K562 (cell line): Measurements from ENCODE around the gene CHURC1. TPM values are rescaled to one million over a fixed set of nuclear protein-coding genes. Genes with fewer than 3 reads are reported as not detected.

Experiments
- ATAC-seq: fragments of 200-7000 bp; cut with Tn5 transposase; 3 replicates; pipeline ENCODE4 v1.9.1; 2020; ENCODE audit warnings: moderate library complexity
- BruUV-seq: library from RNA; stranded (reverse); fragments of 400-500 nt; replicated peaks from 2 replicates; lab custom pipeline; 2021; lab: Mats Ljungman, UMichigan
- CTCF ChIA-PET: fragments of 300-600 bp; formaldehyde crosslinking; extraction: SDS; loops from one replicate; lab custom pipeline; 2021; ENCODE audit warnings: low intra/inter-chr PET ratio; lab: Yijun Ruan, JAX
- POLR2A ChIA-PET: fragments of 300-600, 350-650 bp; sonication (Branson Sonifier 250); formaldehyde crosslinking; extraction: SDS; loops from one replicate; lab custom pipeline; 2021; ENCODE audit warnings: antibody characterized with exemption, inconsistent platforms; lab: Yijun Ruan, JAX
- DNase-seq, 4 experiments: peaks; one replicate each; pipeline versions ENCODE4 v3.0.0 to v3.0.0-alpha.2; 2011 to 2018; ENCODE audit warnings: low spot score in 3 of 4, mixed read lengths in 3 of 4; ENCODE audit errors: extremely low read depth in 1 of 4
- FAIRE-seq: peaks from 2 replicates; lab custom pipeline; 2011; peaks lifted over from hg19 to GRCh38; lab: Jason Lieb, UNC
- H2AFZ ChIP-seq: 2 replicates; pipeline ENCODE4 v1.6.0; 2011; ENCODE audit warnings: low read depth, low read length, control low read depth, inconsistent platforms
- H3K27ac ChIP-seq: fragments of 200-600 bp; 3 replicates; pipeline ENCODE4 v1.8.0; 2011; ENCODE audit warnings: low read depth, mild to moderate bottlenecking, control low read depth, inconsistent platforms, low read length, moderate library complexity, mixed read lengths; ENCODE audit errors: extremely low read depth
- H3K27me3 ChIP-seq, 2 experiments: fragments of 300-600 bp in 1 of 2; 2 replicates in 1 of 2; 3 replicates in 1 of 2; pipeline versions ENCODE4 v1.6.0 to v1.8.0; 2011; ENCODE audit warnings: inconsistent platforms in 2 of 2, low read length in 2 of 2, mild to moderate bottlenecking in 1 of 2, mixed read lengths in 1 of 2, moderate library complexity in 1 of 2; ENCODE audit not compliant: control insufficient read depth in 2 of 2, insufficient read depth in 2 of 2
- H3K36me3 ChIP-seq: fragments of 300-600 bp; 3 replicates; pipeline ENCODE4 v1.8.0; 2011; ENCODE audit warnings: mild to moderate bottlenecking, low read length, inconsistent platforms; ENCODE audit not compliant: control insufficient read depth, insufficient read depth
- H3K4me1 ChIP-seq, 2 experiments: fragments of 200-600 bp in 1 of 2; replicated peaks in 1 of 2; 2 replicates in 1 of 2; 3 replicates in 1 of 2; pipeline versions ENCODE4 v1.5.1 to v1.8.0; 2011; ENCODE audit warnings: inconsistent platforms in 2 of 2, low read length in 2 of 2, mild to moderate bottlenecking in 1 of 2, mixed read lengths in 1 of 2, moderate library complexity in 1 of 2; ENCODE audit not compliant: control insufficient read depth in 2 of 2, insufficient read depth in 2 of 2
- H3K4me2 ChIP-seq: 2 replicates; pipeline ENCODE4 v1.6.1; 2011; ENCODE audit warnings: low read length, control low read depth, inconsistent platforms, mixed read lengths; ENCODE audit not compliant: insufficient read depth
- H3K4me3 ChIP-seq: fragments of 200-600 bp; sonication (generic), shearing (Covaris generic); 2 replicates; pipeline ENCODE4 v1.5.1; 2016; ENCODE audit warnings: control low read depth, inconsistent platforms
- H3K79me2 ChIP-seq: fragments of 200-600 bp; 3 replicates; pipeline ENCODE4 v1.8.0; 2011; ENCODE audit warnings: low read length, inconsistent platforms; ENCODE audit not compliant: control insufficient read depth, insufficient read depth
- H3K9ac ChIP-seq, 2 experiments: 2 replicates each; pipeline versions ENCODE4 v1.6.0 to v1.6.1; 2011; ENCODE audit warnings: low read depth in 2 of 2, low read length in 2 of 2, control low read depth in 1 of 2, inconsistent platforms in 1 of 2, mild to moderate bottlenecking in 1 of 2, mixed read lengths in 1 of 2; ENCODE audit not compliant: insufficient read depth in 1 of 2
- H3K9me1 ChIP-seq: one replicate; pipeline ENCODE4 v1.6.0; 2011; ENCODE audit warnings: inconsistent platforms, mild to moderate bottlenecking, low read length, moderate library complexity; ENCODE audit not compliant: control insufficient read depth, insufficient read depth
- H3K9me3 ChIP-seq: replicated peaks from 2 replicates; pipeline ENCODE4 v1.5.1; 2011; ENCODE audit warnings: low read depth, low read length, inconsistent platforms; ENCODE audit not compliant: control insufficient read depth, insufficient read depth
- H4K20me1 ChIP-seq: replicated peaks from 2 replicates; pipeline ENCODE4 v1.6.1; 2011; ENCODE audit warnings: low read length, inconsistent platforms, mixed read lengths; ENCODE audit not compliant: control insufficient read depth, insufficient read depth
- BDP1 ChIP-seq: IDR thresholded peaks from 3 replicates; pipeline ENCODE4 v1.6.1; 2011; ENCODE audit not compliant: insufficient read length, insufficient read depth
- BRD9 ChIP-seq: fragments of 450-650 bp; IDR thresholded peaks from 2 replicates; pipeline ENCODE4 v1.6.1; 2018; ENCODE audit warnings: low read depth; ENCODE audit not compliant: partially characterized antibody
- CCNT2 ChIP-seq: IDR thresholded peaks from 2 replicates; pipeline ENCODE4 v1.6.1; 2011; ENCODE audit warnings: borderline replicate concordance, low read depth, mild to moderate bottlenecking, moderate library complexity, mixed read lengths, low read length; ENCODE audit not compliant: insufficient read length; ENCODE audit errors: extremely low read depth
- HOXB6 ChIP-seq: fragments of 250-450 bp; sonication (Bioruptor Pico); IDR thresholded peaks from 2 replicates; pipeline ENCODE4 v1.5.1; 2022; ENCODE audit warnings: mild to moderate bottlenecking, borderline replicate concordance
- ZNF224 ChIP-seq: sonication (generic); formaldehyde crosslinking; IDR thresholded peaks from 2 replicates; pipeline ENCODE4 v1.8.0; 2022; ENCODE audit warnings: mild to moderate bottlenecking, missing genetic modification reagents
- ZNF41 ChIP-seq: fragments of 250-450 bp; sonication (Bioruptor Pico); conservative IDR thresholded peaks from 2 replicates; pipeline ENCODE4 v1.4.0; 2020; ENCODE audit warnings: mild to moderate bottlenecking
- ZNF551 ChIP-seq: fragments of 250-450 bp; sonication (Bioruptor Pico); IDR thresholded peaks from 2 replicates; pipeline ENCODE4 v1.5.0; 2021; ENCODE audit warnings: mild to moderate bottlenecking, moderate library complexity
- ZNF785 ChIP-seq: fragments of 250-450 bp; sonication (Bioruptor Pico); IDR thresholded peaks from 2 replicates; pipeline ENCODE4 v1.4.0; 2020; ENCODE audit warnings: mild to moderate bottlenecking
- WGBS: fragments of 100-300 bp; shearing (Covaris generic); methylation state at CpG from one replicate; pipeline ENCODE4 v1.1.6; 2016; ENCODE audit warnings: low coverage, mixed read lengths; ENCODE audit not compliant: insufficient coverage; ENCODE audit errors: missing lambda C conversion rate; 5-methylcytosine and 5-hydroxymethylcytosine counted together
- in situ Hi-C: fragments of 300-500 bp; cut with MboI; formaldehyde crosslinking; loops from 4 replicates; pipeline ENCODE4 v1.15.0; 2018; ENCODE audit warnings: inconsistent platforms, mixed read lengths
- intact Hi-C: fragments of 100-400 bp; cut with micrococcal nuclease; formaldehyde crosslinking; loops from 2 replicates; pipeline ENCODE4 v1.14.2; 2022
- polyA plus RNA-seq, 8 experiments: library from polyadenylated mRNA; depleted of rRNA in 4 of 8; stranded (reverse) in 5 of 8; unstranded in 3 of 8; fragments of >200 nt; fragmentation: Nextera tagmentation in 2 of 8; fragmentation: Illumina TruSeq in 1 of 8; extraction: Ambion mirVana in 2 of 8; extraction: Trizol in 1 of 8; gene quantifications; 2 replicates each; pipeline versions ENCODE4 v1.2.1 to v1.2.3, GENCODE V29; 2011 to 2014; ENCODE audit warnings: inconsistent platforms in 1 of 8, missing spikeins in 1 of 8
- total RNA-seq, 7 experiments: library from RNA; depleted of rRNA in 6 of 7; stranded (reverse); fragments of >200 nt in 6 of 7; fragmentation: Illumina TruSeq in 2 of 7; extraction: Trizol in 2 of 7; gene quantifications; 2 replicates each; pipeline versions ENCODE4 v1.2.1 to v1.2.3, GENCODE V29; 2011 to 2021; ENCODE audit warnings: low replicate concordance in 1 of 7
- TF ChIP-seq, protein P1 (sequence below): fragments of 450-650 bp; formaldehyde crosslinking; IDR thresholded peaks from 2 replicates; pipeline ENCODE4 v1.4.0; 2022; ENCODE audit warnings: mild to moderate bottlenecking, moderate library complexity
- TF ChIP-seq, protein P2 (sequence below): fragments of 450-650 bp; formaldehyde crosslinking; IDR thresholded peaks from 2 replicates; pipeline ENCODE4 v1.4.0; 2020; ENCODE audit warnings: mild to moderate bottlenecking, moderate library complexity
- TF ChIP-seq, protein P3 (sequence below): sonication (generic); IDR thresholded peaks from 2 replicates; pipeline ENCODE4 v1.6.1; 2016
- TF ChIP-seq, protein P4 (sequence below): fragments of 450-650 bp; conservative IDR thresholded peaks from 2 replicates; pipeline ENCODE4 v1.6.1; 2016; ENCODE audit warnings: missing genetic modification characterization, low read depth, mild to moderate bottlenecking, missing compliant biosample characterization, moderate library complexity
- TF ChIP-seq, protein P5 (sequence below): fragments of 450-650 bp; IDR thresholded peaks from 2 replicates; pipeline ENCODE4 v1.7.1; 2018; ENCODE audit warnings: mild to moderate bottlenecking, low read depth; ENCODE audit not compliant: partially characterized antibody

The CHURC1 gene
- total and polyA plus RNA-seq, 9 of the 15 experiments (the other 6 are each of a cell fraction or from before 2014, with no cell fraction given) = 27.3 to 239 (median 45.6) TPM

DNA sequence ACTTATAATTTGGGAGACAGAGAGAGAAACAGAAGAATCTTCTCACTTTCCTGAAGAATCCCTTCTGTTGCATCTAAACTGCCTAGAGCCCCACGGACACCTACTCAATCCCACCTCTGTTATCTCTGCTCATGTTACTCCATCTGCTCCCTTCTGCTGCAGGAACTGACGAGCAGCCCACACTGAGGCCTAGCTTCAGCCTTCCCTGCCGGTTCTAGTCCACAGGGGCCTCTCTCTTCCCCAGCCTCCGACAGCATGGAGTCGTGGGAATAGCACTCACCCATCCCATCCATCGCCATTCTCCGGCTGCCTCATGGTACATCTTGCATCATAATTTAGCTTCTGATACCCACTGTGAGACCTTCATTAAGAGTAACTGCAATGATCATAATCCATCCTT is 53.9 kb downstream of the CHURC1 start:
- no TSS peak for BruUV-seq
- WGBS = 20% methylated on average over 6 of the region's 7 CpGs
- ChIA-PET POLR2A (no interaction called here), CTCF (no interaction called here)
- DNase-seq (no peak), FAIRE-seq (no peak), ATAC-seq (peak; percentile 26; the same call in 1 of the 3 replicates)
- Histone ChIP-seq H3K4me1 (peaks cover 0 to 13% of the 10 kb centered on the region in 2 experiments; a peak in 2 of 5 replicates), H3K27me3 (peaks cover 4 to 24% of the 10 kb centered on the region in 2 experiments; a peak in 3 of 5 replicates), H2AFZ (no peak overlapping the region), H3K27ac (no peak overlapping the region), H3K9ac (0 out of 4 replicates have a peak overlapping the region, but pooled peaks of 1 of the 2 experiments have one; percentile 29), H4K20me1 (no peaks in the 10 kb centered on the region; the same call in 1 of the 2 replicates), H3K79me2 (no peaks in the 10 kb centered on the region), H3K36me3 (no peaks in the 10 kb centered on the region), H3K9me3 (no peaks in the 10 kb centered on the region), H3K9me1 (no peaks in the 10 kb centered on the region), H3K4me3 (no peak overlapping the region), H3K4me2 (no peak overlapping the region)
- intact Hi-C loops (no loop called here), in situ Hi-C loops (no loop called here)
- TF ChIP-seq, protein P1, sequence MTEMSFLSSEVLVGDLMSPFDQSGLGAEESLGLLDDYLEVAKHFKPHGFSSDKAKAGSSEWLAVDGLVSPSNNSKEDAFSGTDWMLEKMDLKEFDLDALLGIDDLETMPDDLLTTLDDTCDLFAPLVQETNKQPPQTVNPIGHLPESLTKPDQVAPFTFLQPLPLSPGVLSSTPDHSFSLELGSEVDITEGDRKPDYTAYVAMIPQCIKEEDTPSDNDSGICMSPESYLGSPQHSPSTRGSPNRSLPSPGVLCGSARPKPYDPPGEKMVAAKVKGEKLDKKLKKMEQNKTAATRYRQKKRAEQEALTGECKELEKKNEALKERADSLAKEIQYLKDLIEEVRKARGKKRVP (CRISPR knock-in tag) = no peak
- TF ChIP-seq ZNF41 (CRISPR knock-in tag) (no peak), ZNF551 (no peak), ZNF224 (CRISPR knock-in tag) (no peak), BRD9 (no peak), CCNT2 (no peak), BDP1 (no peak), HOXB6 (CRISPR knock-in tag) (no peak), ZNF785 (no peak)
- TF ChIP-seq, protein P2, sequence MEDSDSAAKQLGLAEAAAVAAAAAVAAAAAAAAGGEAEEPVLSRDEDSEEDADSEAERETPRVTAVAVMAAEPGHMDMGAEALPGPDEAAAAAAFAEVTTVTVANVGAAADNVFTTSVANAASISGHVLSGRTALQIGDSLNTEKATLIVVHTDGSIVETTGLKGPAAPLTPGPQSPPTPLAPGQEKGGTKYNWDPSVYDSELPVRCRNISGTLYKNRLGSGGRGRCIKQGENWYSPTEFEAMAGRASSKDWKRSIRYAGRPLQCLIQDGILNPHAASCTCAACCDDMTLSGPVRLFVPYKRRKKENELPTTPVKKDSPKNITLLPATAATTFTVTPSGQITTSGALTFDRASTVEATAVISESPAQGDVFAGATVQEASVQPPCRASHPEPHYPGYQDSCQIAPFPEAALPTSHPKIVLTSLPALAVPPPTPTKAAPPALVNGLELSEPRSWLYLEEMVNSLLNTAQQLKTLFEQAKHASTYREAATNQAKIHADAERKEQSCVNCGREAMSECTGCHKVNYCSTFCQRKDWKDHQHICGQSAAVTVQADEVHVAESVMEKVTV (CRISPR knock-in tag) = no peak
- TF ChIP-seq, protein P3, sequence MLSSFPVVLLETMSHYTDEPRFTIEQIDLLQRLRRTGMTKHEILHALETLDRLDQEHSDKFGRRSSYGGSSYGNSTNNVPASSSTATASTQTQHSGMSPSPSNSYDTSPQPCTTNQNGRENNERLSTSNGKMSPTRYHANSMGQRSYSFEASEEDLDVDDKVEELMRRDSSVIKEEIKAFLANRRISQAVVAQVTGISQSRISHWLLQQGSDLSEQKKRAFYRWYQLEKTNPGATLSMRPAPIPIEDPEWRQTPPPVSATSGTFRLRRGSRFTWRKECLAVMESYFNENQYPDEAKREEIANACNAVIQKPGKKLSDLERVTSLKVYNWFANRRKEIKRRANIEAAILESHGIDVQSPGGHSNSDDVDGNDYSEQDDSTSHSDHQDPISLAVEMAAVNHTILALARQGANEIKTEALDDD = no peak
- TF ChIP-seq, protein P4, sequence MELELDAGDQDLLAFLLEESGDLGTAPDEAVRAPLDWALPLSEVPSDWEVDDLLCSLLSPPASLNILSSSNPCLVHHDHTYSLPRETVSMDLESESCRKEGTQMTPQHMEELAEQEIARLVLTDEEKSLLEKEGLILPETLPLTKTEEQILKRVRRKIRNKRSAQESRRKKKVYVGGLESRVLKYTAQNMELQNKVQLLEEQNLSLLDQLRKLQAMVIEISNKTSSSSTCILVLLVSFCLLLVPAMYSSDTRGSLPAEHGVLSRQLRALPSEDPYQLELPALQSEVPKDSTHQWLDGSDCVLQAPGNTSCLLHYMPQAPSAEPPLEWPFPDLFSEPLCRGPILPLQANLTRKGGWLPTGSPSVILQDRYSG = no peak
- TF ChIP-seq, protein P5, sequence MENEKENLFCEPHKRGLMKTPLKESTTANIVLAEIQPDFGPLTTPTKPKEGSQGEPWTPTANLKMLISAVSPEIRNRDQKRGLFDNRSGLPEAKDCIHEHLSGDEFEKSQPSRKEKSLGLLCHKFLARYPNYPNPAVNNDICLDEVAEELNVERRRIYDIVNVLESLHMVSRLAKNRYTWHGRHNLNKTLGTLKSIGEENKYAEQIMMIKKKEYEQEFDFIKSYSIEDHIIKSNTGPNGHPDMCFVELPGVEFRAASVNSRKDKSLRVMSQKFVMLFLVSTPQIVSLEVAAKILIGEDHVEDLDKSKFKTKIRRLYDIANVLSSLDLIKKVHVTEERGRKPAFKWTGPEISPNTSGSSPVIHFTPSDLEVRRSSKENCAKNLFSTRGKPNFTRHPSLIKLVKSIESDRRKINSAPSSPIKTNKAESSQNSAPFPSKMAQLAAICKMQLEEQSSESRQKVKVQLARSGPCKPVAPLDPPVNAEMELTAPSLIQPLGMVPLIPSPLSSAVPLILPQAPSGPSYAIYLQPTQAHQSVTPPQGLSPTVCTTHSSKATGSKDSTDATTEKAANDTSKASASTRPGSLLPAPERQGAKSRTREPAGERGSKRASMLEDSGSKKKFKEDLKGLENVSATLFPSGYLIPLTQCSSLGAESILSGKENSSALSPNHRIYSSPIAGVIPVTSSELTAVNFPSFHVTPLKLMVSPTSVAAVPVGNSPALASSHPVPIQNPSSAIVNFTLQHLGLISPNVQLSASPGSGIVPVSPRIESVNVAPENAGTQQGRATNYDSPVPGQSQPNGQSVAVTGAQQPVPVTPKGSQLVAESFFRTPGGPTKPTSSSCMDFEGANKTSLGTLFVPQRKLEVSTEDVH = no peak
